T follicular helper cell (primary cell): ENCODE results near the gene LCE3B.

Experiments used
- DNase-seq: peaks from one replicate; pipeline ENCODE4 v3.0.0-alpha.2; 2020; ENCODE audit warnings: low read depth

Gene LCE3B

GRCh38 chr1:152658649-152659048, 45.0 kb downstream of the LCE3B start:
- no peak for DNase-seq

GRCh38 chr1:152663098-152663497, 49.5 kb downstream of the LCE3B start, which contains the start of gene LCE2D:
TSS of gene LCE2D (plus strand) at chr1:152663380. CDS start at chr1:152664106, 726 bp downstream.
- DNase-seq, result no peak
